ENCODE measurements around the gene CDK14.

The CDK14 gene

DNA sequence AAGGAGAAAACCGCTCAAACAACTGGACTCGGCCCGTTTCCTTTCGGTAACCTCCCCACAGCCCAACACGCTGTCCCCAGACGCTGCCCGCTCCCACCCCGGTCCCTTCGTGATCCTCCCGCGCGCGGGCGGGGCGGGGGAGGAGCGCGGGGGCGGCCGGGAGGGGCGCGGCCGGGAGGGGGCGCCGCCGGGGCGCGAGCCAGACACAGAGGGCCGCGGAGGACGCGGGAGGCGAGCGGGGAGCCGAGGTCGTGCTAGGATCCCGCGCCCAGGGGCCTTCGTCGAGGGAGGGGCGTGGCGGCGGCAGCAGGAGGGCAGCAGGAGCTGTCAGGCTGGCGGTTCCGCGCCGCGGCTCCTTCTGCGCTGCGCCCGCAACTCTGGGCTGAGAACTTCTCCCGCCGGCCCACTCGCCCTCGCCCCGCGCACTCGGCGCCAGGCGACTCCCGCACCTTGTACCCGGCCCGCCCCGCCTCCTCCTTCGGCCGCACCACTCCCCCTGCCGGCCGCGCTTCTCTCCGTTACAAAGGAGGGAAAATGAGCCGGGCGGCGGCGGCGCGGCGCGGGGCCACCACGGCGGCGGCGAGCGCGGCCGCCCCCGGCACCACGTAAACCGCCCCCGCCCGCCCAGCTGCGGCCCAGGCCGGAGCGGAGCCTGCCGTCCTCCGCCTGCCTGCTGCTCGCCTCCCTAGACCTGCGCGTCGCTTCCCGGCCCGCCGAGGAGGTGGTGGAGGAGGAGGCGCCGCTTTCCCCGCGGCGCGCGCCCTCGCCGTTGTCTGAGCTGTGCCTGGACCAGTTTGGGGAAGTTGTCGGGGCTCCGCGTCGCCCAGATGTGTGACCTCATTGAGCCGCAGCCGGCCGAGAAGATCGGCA, at the start of gene CDK14:
CDK14 (plus strand) TSS at position 521 of the 870 bp plus-strand sequence; CDS start at position 828, 307 bp downstream.
- DNase-seq, result peak; percentile 86

GRCh38 chr7:90551036-90551435, 45.1 kb upstream of the CDK14 start:
- DNase-seq, result no peak

GRCh38 chr7:90552521-90552920, 43.6 kb upstream of the CDK14 start:
- no peak for DNase-seq

- no peak for DNase-seq
Observed at GRCh38 chr7:90560730-90561129, 35.4 kb upstream of the CDK14 start.

DNA sequence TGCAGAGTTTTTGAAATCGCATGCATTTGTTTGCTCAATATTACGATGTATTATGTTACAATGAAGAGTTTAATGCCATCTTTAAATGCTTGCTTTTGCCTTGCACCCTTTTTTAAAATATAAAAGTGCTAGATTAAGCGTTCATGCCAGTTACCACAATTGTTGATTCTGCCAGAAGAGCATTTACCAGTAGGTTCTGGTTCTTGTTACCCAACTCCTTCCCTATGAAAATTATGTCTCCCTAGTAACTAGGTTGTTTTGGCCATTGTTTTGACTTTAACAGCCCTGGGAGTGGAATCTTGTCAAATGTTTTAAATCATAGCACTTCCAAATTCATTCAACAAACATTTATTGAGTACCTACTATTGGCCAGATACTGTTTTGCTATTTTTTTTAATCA, 32.8 kb upstream of the CDK14 start:
- no peak for DNase-seq

- DNase-seq, result no peak
Observed at GRCh38 chr7:90564455-90564854, 31.7 kb upstream of the CDK14 start.

DNA sequence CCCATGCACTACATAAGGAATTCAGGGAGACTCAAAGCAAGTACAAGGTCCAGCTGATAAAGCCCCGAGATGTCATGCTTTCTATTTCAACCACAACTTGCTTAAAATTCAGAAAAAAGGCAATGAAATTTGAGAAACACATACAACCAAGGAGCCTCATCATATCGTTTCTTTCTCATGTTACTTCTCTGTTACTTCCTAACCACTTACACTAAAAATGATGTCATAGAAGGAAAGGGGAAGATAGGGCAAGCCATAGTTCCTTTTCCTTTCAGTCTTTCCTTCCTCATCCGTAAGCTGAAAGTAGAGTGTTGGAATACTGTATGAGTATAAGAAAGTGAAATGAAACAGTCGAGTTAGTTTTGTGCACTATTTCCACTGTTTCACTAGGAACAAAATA, 27.9 kb upstream of the CDK14 start:
- no peak for DNase-seq

- no peak for DNase-seq
Observed at GRCh38 chr7:90569368-90569767, 26.8 kb upstream of the CDK14 start.

DNA sequence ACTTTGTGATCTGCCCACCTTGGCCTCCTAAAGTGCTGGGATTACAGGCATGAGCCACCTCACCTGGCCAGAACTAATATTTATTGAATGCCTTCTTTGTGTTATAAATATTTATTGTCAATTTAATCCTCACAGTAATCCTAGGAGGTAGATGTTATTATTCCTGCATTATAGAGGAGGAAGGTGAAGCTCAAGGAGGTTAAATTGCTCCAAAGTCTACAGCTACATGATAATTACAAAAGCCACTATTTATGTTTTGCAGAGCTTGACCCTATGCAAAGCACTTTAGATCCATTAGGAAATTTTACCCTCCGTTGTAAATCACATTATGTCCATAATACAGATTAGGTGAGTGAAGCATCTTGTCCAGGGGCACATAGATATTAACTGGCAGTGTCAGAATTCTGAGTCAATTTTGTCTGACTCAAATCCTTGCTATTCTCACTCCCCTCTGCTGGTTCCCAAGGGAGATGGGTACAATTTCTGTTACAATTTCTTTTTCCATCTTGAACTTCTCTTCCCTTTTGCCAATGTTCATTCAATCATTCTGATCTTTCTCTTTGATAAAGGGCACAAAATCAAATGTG, 25.7 kb upstream of the CDK14 start:
- no peak for DNase-seq

GRCh38 chr7:90574146-90574819, 21.8 kb upstream of the CDK14 start:
- no peak for DNase-seq

DNA sequence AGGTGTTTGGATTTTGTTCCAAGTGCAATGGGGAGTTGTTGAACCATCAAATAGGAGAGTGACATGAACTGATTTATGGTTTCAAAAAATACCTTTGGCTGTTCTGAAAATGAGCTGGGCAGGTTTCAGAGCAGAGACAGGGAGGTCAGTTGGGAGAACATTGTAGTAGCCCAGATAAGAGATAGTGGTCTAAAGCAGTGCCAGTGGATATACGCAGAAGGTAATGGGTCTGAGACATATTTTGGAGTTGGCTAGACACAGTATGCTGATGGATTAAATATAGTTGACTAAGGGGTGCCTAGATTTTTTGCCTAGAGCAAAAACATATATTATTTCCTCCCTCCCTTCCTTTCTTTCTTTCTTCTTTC, 21.3 kb upstream of the CDK14 start:
- DNase-seq, result no peak

DNA sequence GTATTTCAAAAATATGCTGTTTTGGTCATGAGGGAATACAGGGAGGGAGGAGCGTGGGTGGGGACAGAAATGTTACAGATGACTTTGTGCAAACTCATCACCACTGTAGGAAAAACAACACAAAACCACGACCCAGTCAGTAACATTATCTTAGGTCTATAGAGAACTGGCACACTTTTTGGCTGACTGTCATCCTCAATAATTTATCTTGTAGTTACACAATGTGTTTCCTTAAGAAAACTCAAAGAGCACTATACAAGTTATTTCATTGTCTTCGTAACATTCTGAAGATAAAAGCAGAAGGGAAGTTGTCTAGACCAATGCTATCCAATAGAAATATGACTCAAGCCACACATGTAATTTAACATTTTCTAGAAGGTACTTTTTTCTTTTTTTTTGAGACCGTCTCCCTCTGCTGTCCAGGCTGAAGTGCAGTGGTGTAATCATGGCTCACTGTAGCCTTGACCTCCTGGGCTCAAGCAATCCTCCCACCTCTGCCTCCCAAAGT, 16.9 kb upstream of the CDK14 start:
- DNase-seq, result no peak

DNA sequence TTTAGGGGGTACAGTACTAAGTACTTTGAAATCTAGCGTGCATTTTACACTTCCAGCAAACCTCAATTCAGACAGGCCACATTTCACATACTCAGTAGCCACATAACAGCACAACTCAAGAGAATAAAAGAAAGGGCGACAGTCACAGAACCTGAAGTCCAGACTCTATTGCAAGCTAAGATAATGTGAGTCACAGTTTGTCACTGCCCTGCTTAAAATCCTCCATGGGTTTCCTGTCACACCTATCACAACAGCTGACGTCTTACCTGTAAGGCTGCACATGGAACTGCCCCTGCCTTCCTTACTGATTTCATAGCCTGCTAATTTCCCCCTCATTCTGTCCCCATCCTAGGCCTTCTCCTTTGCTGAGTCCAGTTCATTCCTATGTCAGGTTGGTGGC, 16.1 kb upstream of the CDK14 start:
- no peak for DNase-seq

GRCh38 chr7:90582164-90582563, 14.0 kb upstream of the CDK14 start:
- DNase-seq, result no peak

- no peak for DNase-seq
Observed at GRCh38 chr7:90584378-90584777, 11.7 kb upstream of the CDK14 start.

DNA sequence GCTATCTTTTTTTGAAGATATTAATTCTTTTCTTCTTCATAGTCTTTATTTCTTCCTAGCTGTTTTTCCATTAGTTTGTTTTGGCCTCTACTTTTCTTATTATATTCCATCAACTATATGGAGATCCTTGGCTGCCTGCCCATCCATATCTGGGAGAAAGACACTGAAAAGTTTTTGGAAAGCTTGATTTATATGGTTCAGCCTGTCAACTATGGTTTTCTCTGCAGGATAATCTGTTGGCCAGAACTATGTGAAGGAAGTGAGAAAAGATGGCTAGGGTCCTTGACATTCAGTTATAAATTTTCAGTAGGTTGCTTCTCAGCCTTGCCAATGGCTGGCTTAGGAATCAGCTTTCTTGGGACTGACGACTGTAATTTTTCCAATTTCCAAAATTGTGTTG, 10.0 kb upstream of the CDK14 start:
- DNase-seq, result no peak

- no peak for DNase-seq
Observed at GRCh38 chr7:90587766-90588165, 8.4 kb upstream of the CDK14 start.

- no peak for DNase-seq
Observed at GRCh38 chr7:90592033-90592432, 4.1 kb upstream of the CDK14 start.

DNA sequence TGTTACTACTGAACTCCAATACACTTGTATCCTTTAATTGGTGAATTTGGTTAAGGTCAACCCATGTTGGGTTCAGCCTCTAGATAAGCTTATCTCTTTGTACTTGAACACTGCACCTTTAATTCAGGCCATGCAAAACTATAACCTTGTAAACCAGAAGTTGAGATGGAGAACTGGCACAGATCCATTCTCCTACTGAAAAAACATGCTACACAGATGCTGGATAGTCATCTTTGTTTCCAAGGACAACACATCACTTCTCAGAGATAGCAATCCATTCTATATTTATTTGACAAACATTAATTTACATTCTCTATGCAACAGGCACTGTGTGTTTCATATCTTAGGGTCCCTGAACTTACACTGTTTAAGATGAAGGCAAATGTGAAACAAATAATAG, 2.9 kb upstream of the CDK14 start:
- no peak for DNase-seq

DNA sequence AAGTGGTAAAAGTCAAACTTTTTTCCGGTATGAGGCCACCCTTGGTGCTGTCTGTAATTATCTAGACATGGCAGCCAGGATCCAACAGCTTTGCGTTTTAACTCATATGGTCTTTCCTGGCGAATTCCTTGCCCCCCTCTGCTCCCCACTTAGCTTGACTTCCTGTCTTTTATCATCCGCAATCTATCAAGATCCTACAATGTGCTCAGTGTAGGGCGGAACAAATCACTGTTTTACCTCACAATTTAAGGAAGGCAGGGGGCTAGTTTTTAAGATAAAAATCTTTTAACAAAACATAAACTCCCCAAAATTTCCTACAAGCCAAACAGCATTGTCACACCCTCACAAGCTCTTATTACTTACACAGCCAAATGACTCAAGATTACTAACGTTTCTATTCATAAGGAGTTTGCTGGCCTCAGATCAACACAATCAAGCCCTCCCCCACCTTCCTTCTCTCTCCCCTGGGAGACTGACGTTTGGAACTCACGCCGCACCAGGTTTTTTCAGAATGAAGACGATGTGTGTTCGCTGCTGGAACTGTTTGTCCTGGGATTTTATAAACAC, 1.3 kb upstream of the CDK14 start:
- DNase-seq, result no peak

DNA sequence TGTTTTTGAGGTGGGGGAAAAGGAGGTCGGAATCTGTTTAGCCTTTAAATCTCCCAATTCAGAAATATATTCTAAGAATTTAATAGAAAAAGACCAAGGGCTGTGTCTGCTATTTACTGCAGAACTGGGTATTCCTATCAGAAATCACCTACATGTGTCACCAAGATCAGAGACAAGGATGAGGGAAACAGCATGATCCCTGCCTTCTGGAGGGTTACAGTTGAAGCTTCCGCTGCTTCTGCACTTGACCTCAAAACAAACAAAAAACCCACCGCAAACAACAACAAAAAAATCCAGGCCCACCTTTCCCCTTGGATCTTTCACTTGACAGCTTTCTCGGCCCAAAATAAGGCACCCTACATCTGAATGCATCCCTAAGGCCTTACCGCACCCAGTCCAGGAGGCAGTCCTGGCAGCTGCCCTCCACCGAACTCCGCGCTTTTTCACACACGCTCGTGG, 750 bp upstream of the CDK14 start:
- no peak for DNase-seq

DNA sequence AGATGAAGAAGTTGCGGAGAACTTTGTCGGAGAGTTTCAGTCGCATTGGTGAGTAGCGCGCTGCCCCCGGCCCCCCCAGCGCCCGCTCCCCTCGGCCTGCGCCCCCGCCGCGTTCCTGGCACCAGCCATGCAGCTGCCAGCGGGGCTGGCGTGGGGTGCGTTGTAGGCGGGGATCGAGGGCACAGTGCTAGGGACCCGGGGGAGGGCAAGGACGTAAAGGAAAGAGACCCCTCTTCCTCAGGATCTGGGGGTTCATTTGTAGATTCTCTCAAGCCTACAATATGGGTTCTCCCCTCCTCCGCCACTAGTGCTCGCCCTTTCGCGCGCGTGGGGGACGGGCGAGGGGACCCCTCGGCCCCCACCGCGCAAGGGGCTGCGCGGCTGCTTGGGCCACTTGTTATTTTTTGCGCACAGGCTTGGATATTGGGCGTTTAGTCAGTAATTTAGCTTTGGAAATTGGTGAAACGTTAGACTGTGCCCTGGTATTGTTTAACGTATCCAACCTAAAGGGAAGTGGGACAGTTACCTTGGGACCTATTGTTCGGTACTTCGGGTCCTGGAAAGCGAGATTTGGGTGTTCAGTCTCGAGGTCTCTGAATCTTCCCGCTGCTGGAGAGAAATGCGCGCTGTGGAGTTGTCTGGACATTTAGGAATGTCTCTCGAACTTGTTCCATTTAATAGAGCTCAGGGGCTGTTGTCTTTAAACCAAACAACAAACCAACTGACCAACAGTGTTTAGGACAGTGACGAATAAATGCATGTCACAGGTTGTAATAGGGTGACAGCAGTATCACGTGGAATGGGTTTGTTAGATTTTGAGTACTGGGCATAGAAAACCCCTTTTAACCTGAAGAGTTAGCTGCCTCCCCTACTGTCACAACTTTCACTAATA, 796 bp downstream of the CDK14 start:
- DNase-seq, result peak; percentile 80

Data from right forelimb (tissue), 1 donor.